Loucy (cell line): ENCODE results near the gene CACNA1C.

ENCODE experiments used
- CTCF ChIP-seq: fragments of 200-600 bp; sonication (generic); conservative IDR thresholded peaks from 2 replicates; pipeline ENCODE4 v1.5.1; 2014; ENCODE audit warnings: mild to moderate bottlenecking, antibody characterized with exemption, low read length
- EZH2phosphoT487 ChIP-seq: fragments of 200-600 bp; IDR thresholded peaks from 2 replicates; pipeline ENCODE4 v1.6.1; 2018; ENCODE audit warnings: antibody characterized with exemption, mild to moderate bottlenecking, moderate library complexity, borderline replicate concordance

- no peak for TF ChIP-seq CTCF
- TF ChIP-seq EZH2phosphoT487, result no peak
Observed at GRCh38 chr12:2242216-2242615, 189.4 kb downstream of the CACNA1C start.
